A172 (cell line): Measurements from ENCODE around the gene NHERF2. TPM values are rescaled to one million over a fixed set of nuclear protein-coding genes. Genes with fewer than 3 reads are reported as not detected.
A peak's percentile ranks its signal among the peaks of the same experiment; 100 is the strongest.
"Not testable (repeated sequence)": the region's sequence is repeated elsewhere in the genome, so short reads cannot be mapped to it uniquely, and the experiment has no call there.

Experiments used
- DNase-seq: peaks from one replicate; pipeline ENCODE4 v3.0.0-alpha.2; 2015; ENCODE audit warnings: low spot score
- total RNA-seq: library from RNA; depleted of rRNA; stranded (reverse); fragments of >200 nt; shearing (Covaris generic); gene quantifications from 2 replicates; pipeline ENCODE4 v1.2.3, GENCODE V29; 2014

Gene NHERF2
- total RNA-seq, 1 experiment from 2014 or later: 154 TPM

DNA sequence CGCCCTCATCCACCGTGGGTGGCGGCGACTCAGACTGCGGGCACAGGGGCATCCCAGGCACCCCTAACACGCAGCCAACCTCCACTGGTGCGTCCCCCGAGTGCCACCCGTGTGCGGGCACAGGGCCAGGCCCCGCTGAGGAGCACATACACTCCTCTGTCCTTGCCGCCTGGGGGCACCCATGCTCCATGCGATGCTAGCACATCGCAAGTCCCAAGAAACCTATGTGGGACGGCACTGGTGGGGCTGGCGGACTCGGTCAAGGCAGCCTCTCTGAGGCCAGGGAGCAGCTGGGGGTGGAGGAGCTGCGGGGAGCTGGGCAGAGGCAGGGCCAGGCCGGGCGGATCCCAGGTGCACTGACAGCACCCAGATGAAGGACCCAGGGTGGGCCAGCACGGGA is 21.1 kb upstream of the NHERF2 start:
- no peak for DNase-seq

DNA sequence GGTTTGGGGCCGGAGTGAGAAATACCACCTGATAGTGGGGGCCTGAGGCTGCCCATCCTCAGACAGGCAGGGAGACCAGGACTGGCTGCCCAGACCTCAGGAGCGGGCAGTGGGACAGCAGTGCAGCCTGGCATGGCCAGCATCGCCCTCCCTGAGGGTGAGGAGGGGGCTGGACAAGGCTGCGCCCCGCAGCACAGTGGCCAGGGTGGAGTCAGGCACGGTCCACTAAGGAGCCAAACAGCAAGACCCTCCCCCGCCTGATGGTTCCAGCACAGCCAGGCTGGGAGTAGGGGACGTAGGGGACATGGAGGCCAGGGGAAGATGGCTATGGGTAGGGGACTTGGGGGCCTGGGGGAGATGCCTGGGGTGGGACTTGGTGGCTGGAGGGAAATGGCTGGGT is 20.4 kb upstream of the NHERF2 start:
- no peak for DNase-seq

DNA sequence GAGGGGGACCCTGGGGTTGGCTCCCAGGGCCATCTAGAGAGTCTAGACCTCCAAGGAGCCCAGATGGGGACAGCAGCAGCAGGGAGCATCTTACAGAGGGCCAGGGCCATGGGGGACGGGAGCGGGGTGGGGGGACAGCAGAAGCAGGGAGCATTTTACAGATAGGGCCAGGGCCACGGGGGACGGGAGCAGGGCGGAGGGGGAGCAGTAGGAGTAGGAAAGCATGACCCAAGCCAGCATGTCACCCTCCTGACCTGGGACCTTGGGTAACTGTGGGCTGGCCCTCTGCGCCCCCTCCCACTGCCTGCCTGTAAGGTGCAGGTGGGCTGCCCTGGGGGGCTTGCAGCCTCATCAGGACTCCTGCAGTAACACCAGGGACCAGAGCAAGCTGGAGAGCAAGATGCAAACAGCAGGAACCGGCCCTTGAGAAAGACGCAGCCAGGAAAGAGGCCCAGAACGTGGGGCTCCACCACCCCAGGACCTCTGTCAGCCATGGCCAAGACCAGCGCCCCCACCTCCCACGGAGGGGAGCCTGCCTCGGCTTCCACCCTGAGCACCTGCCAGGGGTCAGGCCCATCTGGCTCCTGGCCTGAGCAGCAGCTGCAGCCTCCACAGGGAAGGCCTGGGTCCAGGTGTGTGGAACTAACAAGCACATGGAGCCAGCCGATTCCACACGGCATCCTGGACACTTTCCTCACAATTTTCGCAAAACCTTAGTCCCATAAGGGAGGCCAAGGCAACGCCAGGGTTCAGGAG is 19.4 kb upstream of the NHERF2 start:
- DNase-seq: no peak

DNA sequence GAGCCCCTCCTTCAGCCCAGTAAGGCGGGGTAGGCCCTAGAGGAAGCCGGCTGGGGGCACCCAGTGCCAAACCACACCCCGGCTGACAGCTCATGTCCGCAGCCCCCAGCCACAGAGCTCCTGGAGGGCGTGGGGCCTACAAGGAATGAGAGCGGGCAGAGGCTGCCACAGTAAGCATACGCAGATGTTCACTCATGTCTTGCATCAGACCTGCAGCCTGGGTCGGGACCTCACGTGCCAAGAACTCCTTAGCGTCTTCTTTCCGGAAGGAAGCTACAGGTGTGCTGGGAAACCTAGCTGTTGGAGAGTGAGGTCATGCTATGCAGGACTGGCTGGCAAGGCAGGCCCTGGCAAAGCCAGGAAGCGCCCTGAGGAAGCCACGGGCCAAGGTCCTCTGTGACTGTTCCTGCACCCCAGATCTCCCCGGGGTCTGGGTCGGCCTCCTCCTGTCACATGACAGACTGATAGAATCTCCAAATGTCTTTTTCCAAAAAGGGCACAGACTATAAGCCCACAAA is 18.6 kb upstream of the NHERF2 start:
- peak; percentile 77 for DNase-seq

DNA sequence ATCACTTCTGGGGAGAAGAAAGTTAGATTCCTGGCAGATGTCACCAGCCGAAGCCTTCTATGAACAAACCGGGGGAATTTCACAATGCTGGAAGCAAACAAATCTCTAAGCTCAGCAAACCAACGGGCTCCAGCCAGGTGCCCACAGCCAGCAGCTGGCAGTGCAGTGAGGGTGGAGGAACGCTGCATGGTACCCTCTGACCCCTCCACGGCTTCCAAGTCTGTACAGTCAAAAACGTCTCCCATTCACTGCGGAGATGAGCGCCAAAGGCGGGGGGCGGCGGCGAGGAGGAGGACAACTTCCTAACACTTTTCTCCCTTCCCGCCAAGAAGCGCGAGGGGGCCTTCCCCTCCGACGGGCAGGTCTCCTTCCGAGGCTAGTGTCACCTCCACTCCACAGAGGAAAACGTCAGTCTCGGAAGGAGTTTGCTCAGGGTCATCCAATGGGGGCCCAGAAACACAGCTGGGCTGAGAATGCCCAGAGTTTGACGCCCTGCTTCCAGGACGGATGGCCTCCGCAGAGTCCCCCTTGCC is 18.0 kb upstream of the NHERF2 start:
- no peak for DNase-seq

DNA sequence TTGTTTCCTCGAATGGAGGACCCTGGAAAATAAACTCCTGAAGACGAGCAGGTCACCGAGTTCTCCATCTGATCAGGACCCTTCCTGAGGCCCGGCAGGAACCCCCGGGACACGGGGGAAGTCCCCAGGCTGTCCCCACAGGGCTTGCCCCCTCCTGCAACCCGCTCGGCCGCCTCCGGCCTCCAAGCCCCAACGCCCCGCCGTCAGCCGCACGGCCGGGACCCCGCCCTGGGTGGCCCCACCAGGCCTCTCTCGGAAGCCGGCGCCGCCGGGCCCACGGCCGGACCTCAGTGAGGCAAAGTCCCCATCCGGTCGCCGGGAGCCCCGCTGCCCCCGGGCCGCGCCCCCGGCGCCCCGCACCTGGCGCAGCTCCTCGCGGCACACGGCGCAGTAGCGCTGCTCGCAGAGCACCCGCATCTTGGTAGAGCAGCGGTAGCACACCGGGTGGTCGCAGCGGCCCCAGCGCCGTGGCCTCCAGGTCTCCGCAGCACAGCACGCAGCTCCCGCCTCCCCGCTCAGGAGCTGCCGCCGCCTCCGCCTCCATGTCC is 17.5 kb upstream of the NHERF2 start:
- DNase-seq: no peak

DNA sequence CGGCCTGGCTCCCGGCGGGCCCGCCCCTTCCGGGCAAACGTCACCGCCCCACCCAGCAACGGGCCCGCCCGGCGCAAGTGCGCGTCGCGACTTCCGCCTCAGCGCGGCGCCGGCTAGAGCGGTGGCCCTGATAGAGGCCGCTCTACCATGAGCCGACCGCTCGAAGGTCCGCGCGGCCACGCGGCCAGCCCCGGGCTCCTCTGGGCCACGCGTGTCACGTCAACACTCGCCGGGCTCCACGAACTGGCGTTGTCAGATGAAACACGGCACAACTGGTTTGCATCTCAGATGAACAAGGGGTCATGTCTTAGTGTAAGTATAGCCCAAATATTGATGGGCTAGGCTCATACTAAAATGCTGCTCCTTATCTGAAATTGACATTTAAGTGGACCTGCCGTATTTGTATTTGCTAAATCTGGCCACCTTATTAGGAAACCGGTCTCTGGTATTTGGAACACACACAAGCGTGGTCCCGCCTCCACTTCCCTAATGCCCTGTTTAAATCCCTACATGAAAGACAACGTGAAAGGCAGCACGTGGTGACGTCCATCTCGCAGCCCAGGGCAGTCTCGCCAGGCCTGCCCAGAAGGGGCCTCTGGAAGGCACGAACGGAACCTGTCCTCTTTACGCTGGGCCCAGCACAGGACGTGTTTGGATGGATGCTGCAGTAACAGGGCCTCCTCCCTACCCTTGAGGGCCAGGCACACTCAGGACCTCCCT is 16.8 kb upstream of the NHERF2 start, which contains the start of gene ZNF598:
Gene ZNF598 (minus strand): TSS at position 31 of the 720 bp plus-strand sequence.
- DNase-seq: peak; percentile 61

DNA sequence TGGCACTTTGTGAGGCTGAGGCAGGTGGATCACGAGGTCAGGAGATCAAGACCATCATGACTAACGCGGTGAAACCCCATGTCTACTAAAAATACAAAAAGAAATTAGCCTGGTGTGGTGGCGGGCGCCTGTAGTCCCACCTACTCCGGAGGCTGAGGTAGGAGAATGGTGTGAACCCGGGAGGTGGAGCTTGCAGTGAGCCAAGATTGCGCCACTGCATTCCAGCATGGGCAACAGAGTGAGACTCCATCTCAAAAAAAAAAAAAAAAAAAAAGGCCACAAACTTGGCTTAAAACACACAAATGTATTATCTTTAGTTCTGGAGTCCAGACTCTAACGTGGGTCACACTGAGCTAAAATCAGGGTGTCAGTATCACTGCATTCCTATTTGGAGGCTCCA is 15.0 kb upstream of the NHERF2 start:
- DNase-seq: not testable (repeated sequence)

DNA sequence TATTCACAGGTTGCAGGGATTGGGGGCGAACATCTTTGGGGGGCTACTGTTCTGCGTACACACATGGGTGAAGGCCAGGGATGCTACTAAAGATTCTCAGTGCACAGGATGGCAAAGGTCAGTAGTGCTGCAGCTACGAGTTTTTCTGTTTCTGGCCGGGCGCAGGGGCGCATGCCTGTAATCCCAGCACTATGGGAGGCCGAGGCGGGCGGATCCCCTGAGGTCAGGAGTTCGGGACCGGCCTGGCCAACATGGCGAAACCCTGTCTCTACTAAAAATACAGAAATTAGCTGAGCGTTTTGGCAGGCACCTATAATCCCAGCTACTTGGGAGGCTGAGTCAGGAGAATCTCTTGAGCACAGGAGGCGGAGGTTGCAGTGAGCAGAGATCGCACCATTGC is 13.2 kb upstream of the NHERF2 start:
- no peak for DNase-seq

DNA sequence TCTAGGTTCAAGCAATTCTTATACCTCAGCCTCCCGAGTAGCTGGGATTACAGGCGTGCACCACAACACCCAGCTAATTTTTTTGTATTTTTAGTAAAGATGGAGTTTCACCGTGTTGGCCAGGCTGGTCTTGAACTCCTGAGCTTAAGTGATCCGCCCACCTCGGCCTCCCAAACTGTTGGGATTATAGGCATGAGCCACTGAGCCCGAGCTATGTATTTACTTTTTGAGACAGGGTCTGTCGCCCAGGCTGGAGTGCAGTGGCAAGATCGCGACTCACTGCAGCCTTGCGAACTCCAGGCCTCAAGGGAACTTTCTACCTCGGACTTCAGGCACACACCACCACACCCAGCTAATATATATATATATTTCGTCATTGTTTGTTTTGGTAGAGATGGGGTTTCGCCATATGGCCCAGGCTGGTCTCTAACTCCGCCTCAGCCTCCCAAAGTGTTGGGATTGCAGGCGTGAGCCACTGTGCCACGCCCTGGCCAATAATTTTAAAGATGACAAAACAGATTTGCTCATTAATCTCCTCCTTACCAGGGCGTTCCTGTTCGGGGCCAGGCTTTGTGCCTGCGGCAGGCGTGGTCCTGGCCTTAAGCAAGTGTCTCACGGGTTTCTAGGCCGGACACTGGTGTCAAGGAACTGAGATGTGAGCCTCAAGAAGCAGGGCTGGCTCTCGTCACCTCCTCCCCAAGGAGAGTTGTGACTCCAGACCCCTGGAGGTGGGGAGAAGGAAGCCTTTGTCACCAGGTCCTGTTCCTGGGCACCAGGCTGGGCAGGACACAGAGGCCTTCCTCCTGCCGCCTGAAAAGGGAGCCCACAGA is 11.4 kb upstream of the NHERF2 start:
- DNase-seq: peak; percentile 92

DNA sequence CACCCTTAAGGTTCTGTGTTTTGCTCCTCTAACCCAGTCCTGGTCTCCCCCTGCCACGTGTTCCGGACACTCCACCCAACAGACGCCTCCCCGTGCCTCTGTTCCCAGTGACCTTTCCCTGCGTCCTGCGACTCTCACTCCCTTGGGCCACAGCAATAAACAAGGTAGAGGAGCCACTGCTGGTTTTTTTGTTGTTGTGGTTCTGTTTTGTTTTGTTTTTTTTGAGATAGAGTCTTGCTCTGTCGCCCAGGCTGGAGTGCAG is 10.8 kb upstream of the NHERF2 start:
- DNase-seq: no peak

DNA sequence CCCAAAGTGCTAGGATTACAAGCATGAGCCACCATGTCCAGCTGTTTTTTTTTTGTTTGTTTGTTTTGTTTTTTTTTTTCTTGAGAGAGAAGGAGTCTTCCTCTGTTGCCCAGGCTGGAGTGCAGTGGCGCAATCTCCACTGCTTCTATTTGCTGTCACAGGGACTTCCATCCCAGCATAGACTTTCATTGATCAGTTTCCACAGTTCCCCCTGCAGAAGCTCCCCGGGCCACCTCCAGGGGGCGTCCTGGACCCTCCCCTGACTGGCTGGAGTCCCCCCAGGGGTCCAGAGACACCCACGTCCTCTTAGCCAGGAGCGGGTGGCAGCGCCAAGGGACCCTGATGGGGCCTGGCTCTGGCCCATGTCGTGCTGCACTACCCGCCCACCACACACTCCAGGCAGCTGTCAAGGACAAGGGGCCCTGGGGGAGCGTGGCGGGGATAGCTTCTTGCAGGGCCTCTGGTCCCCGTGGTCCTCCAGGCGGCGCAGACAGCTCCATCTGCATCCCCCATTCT is 10.2 kb upstream of the NHERF2 start:
- DNase-seq: no peak

DNA sequence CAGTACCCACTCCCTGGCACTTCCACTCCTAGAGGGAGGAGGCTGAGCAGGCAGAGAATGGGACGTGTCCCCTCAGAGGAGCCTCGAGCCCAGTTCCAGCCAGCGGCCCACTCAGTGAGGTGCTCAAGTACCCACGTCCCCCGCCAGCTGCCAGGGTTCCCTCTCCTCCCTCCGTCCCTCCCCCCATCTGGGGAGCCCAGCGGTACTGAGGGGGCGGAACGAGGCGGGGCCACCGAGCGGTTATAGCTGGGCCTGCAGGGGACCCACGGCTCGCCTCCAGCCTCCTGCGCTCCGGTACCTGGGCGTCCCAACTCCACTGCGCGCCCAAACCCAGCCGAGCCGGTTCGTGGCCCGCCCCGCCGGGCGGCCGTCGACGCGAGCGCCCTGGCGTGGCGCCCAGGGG is 7.2 kb upstream of the NHERF2 start, which contains the start of gene NPW:
Gene NPW (plus strand): TSS at position 268 of the 403 bp plus-strand sequence.
- no peak for DNase-seq

DNA sequence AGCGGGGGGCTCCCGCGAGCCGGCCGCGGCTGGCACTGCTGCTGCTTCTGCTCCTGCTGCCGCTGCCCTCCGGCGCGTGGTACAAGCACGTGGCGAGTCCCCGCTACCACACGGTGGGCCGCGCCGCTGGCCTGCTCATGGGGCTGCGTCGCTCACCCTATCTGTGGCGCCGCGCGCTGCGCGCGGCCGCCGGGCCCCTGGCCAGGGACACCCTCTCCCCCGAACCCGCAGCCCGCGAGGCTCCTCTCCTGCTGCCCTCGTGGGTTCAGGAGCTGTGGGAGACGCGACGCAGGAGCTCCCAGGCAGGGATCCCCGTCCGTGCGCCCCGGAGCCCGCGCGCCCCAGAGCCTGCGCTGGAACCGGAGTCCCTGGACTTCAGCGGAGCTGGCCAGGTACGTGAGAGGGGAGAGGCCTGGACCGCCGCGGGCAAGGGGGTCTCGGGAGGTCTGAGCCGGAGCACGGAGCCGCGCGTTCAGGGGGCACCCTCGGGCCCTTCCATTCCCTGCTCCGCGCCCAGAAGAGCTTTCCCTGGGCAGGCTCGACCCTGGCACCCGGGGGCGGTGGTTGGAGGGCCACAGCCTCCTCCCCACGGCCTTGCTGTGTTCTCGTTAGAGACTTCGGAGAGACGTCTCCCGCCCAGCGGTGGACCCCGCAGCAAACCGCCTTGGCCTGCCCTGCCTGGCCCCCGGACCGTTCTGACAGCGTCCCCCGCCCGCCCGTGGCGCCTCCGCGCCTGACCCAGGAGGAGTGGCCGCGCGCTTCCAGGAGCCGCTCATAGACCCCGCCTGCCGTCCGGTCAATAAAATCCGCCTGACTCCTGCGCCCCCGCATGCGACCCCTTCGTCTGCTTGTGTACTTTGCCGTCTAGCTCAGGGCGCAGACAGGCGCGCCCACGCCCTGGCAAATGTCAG is 6.5 kb upstream of the NHERF2 start:
- DNase-seq: no peak

DNA sequence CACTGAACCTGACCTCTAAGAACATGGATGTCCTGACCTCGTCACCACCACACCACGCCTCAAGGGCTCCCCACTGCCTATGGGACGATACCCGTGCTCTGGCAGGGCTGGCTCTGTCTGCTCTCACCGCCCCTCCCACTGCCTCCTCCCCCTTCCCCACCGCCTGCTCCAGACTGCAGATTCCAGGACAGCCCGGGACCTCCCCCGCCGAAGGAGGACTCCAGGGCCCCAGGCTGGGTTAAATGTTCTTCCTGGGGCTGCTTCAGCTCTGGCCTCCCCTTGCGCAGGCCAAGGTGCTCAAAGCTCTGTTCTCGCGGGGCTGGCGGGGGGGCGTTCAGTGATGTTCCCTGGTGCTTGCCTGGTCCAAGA is 4.0 kb upstream of the NHERF2 start:
- no peak for DNase-seq

DNA sequence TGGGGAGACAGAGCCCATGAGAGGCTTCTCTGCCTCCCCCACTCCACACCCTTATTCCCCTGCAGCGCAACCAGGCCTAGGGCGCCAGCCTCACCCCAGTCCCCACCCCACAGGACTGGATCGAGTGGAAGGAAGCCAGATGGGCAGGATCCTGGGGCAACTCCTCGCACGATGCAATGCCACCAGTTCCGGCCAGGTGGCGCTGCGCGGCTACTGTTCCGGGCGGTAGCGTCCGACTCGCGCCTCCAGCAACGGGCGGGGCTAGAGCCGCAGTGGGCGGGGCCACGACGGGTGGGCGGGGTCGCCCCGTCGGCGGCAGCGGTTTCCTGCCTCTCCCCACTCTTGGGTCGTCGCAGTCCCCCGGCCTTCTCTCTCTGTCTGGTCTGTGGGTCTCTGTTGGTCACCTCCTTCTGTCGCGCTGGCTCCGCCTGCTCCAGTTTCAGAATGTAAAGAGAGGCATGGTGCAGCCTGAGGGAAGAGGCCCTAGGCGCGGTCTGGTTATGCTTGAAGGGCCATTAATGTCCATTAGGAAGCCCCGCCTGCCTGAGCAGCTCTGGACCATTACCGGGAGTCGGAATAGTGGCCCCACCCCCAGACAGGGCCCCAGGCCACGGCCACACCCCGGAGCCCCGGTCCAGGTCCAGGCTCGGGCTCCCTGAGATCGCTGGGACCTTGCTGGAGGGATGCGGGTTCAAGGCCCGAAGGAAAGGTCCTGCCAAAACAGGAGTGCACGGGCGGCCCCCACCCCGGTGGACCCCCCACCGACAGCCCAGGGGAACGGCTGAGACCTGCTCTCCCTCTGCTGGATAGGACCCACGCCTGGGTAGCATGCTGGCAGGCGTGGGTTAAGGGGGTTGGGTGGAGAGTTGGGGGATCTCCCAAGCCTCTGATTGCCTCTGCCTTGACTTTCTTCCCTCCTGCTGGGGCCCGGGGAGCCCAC is 3.3 kb upstream of the NHERF2 start:
- DNase-seq: peak; percentile 90

DNA sequence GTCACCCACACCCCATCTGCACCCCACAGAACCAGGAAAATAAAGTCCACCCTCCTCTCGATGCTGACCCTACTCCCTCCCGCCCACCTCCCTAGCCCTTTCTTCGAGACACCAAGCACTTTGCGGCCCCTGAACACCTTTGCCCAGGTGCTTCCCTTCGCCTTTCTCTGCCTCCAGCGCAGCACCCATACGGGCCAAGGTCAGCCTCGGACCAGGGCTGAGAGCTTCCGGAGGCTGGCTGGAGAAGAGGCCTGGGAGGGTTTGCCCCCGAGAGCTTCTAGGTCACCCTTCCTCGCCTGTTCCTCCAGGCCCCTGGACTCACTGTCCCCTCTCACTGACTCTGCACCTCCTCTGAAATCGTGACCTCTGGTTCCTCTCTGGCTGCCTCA is 2.7 kb upstream of the NHERF2 start:
- DNase-seq: no peak

DNA sequence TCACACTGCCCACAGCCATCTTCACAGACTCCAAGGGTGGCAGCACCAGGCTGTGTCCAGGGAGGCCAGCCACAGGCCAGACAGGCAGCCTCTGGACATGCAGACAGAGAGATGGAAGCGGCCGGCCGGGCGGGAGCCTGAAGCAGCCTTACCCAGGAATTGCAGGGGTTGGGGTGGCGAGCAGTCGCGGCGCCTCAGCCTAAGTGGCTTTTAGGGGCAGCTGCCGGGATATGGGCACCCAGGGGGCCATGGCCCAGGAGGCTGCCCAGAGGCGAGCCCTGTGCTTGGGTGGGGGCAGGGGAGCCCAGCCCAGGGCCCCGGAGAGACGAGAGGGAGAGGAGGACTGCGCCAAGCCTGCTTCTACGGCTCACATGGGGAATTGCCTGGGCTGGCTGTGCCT is 1.5 kb upstream of the NHERF2 start:
- DNase-seq: no peak

DNA sequence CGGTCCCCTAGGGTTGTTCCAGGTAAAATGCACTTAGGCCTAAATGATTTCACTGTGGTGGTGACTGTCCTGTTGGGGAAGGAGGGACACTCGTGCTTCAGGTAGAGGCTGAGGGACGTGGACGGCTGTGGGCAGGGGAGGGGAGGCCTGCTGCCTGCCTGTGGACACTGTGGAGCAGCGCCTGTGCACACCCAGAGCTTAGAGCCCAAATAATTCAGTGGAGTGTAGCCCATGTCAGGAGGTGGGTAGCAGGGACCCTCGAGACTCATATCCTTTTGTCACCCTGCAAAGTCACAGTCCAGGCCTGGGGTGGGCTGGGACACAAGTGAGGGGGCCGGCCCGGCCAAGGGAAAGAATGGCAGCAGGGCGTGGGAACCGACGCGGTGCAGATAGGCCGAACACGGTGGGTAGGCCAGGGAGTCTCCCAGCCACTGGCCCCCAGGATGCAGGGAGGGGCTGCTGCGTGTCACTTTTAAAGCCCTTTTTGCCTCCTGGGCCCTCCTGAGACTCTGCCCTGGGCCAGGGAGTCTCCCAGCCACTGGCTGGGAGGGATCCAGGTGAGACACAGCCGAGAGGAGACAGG is 733 bp upstream of the NHERF2 start:
- DNase-seq: no peak
